ENCODE results near the gene KIDINS220.
"Not testable (repeated sequence)": the region's sequence is repeated elsewhere in the genome, so short reads cannot be mapped to it uniquely, and the experiment has no call there.

KIDINS220 gene

GRCh38 chr2:8756716-8757115 lies 80.7 kb downstream of the KIDINS220 start:
- in situ Hi-C loops (cut with HindIII; ENCODE audit: low sequenced_read_pairs) = no loop called here

GRCh38 chr2:8756230-8756629 lies 81.2 kb downstream of the KIDINS220 start:
- in situ Hi-C loops (cut with HindIII; ENCODE audit: low sequenced_read_pairs) = no loop called here

- in situ Hi-C loops (cut with HindIII; ENCODE audit: low sequenced_read_pairs) = no loop called here
Measured at GRCh38 chr2:8754106-8754776, 83.2 kb downstream of the KIDINS220 start.

GRCh38 chr2:8753609-8754008 lies 83.8 kb downstream of the KIDINS220 start:
- in situ Hi-C loops (cut with HindIII; ENCODE audit: low sequenced_read_pairs) = no loop called here

- in situ Hi-C loops (cut with HindIII; ENCODE audit: low sequenced_read_pairs) = no loop called here
Measured at GRCh38 chr2:8752385-8752784, 85.0 kb downstream of the KIDINS220 start.

GRCh38 chr2:8750221-8750620 lies 87.2 kb downstream of the KIDINS220 start:
- in situ Hi-C loops (cut with HindIII; ENCODE audit: low sequenced_read_pairs) = no loop called here

- in situ Hi-C loops (cut with HindIII; ENCODE audit: low sequenced_read_pairs) = no loop called here
Measured at GRCh38 chr2:8743261-8743660, 94.2 kb downstream of the KIDINS220 start.

- in situ Hi-C loops (cut with HindIII; ENCODE audit: low sequenced_read_pairs) = no loop called here
Measured at GRCh38 chr2:8740136-8740535, 97.3 kb downstream of the KIDINS220 start.

GRCh38 chr2:8737571-8738175 lies 99.7 kb downstream of the KIDINS220 start:
- in situ Hi-C loops (cut with HindIII; ENCODE audit: low sequenced_read_pairs) = no loop called here

- in situ Hi-C loops (cut with HindIII; ENCODE audit: low sequenced_read_pairs) = no loop called here
Measured at GRCh38 chr2:8732601-8733000, 104.8 kb downstream of the KIDINS220 start.

GRCh38 chr2:8729939-8730338 lies 107.5 kb downstream of the KIDINS220 start:
- in situ Hi-C loops (cut with HindIII; ENCODE audit: low sequenced_read_pairs) = no loop called here

- in situ Hi-C loops (cut with HindIII; ENCODE audit: low sequenced_read_pairs) = not testable (repeated sequence)
Measured at GRCh38 chr2:8729101-8729500, 108.3 kb downstream of the KIDINS220 start.

GRCh38 chr2:8728305-8729015 lies 109.0 kb downstream of the KIDINS220 start:
- in situ Hi-C loops (cut with HindIII; ENCODE audit: low sequenced_read_pairs) = no loop called here

- in situ Hi-C loops (cut with HindIII; ENCODE audit: low sequenced_read_pairs) = no loop called here
Measured at GRCh38 chr2:8725838-8726237, 111.6 kb downstream of the KIDINS220 start.

GRCh38 chr2:8722986-8723385 lies 114.4 kb downstream of the KIDINS220 start:
- in situ Hi-C loops (cut with HindIII; ENCODE audit: low sequenced_read_pairs) = no loop called here

GRCh38 chr2:8721410-8721809 lies 116.0 kb downstream of the KIDINS220 start:
- in situ Hi-C loops (cut with HindIII; ENCODE audit: low sequenced_read_pairs) = no loop called here

- in situ Hi-C loops (cut with HindIII; ENCODE audit: low sequenced_read_pairs) = no loop called here
Measured at GRCh38 chr2:8720741-8721140, 116.7 kb downstream of the KIDINS220 start.

- in situ Hi-C loops (cut with HindIII; ENCODE audit: low sequenced_read_pairs) = no loop called here
Measured at GRCh38 chr2:8719528-8719927, 117.9 kb downstream of the KIDINS220 start.

- in situ Hi-C loops (cut with HindIII; ENCODE audit: low sequenced_read_pairs) = no loop called here
Measured at GRCh38 chr2:8714971-8715370, 122.4 kb downstream of the KIDINS220 start.

- in situ Hi-C loops (cut with HindIII; ENCODE audit: low sequenced_read_pairs) = no loop called here
Measured at GRCh38 chr2:8714283-8714682, 123.1 kb downstream of the KIDINS220 start.

GRCh38 chr2:8710951-8711350 lies 126.5 kb downstream of the KIDINS220 start:
- in situ Hi-C loops (cut with HindIII; ENCODE audit: low sequenced_read_pairs) = no loop called here

- in situ Hi-C loops (cut with HindIII; ENCODE audit: low sequenced_read_pairs) = no loop called here
Measured at GRCh38 chr2:8709611-8710010, 127.8 kb downstream of the KIDINS220 start.
